Osteoblast (primary cell): Measurements from ENCODE around the gene FGFBP1. TPM values are rescaled to one million over a fixed set of nuclear protein-coding genes. Genes with fewer than 3 reads are reported as not detected.

Experiments
- DNase-seq: peaks from one replicate; pipeline ENCODE4 v3.0.0; 2011; ENCODE audit warnings: low spot score, mixed read lengths; ENCODE audit not compliant: insufficient read length; ENCODE audit errors: missing footprints
- H2AFZ ChIP-seq: 2 replicates; pipeline ENCODE4 v1.6.0; 2011; ENCODE audit warnings: mild to moderate bottlenecking, low read length
- H3K27ac ChIP-seq: 2 replicates; pipeline ENCODE4 v1.5.1; 2011; ENCODE audit warnings: mild to moderate bottlenecking, low read depth, low read length, moderate library complexity
- H3K27me3 ChIP-seq: 2 replicates; pipeline ENCODE4 v1.6.0; 2012; ENCODE audit warnings: mild to moderate bottlenecking, control low read depth, inconsistent platforms, low read length, moderate library complexity; ENCODE audit not compliant: insufficient read depth
- H3K36me3 ChIP-seq: 2 replicates; pipeline ENCODE4 v1.5.1; 2011; ENCODE audit warnings: mild to moderate bottlenecking, low read length, control low read depth, moderate library complexity; ENCODE audit not compliant: insufficient read depth
- H3K4me1 ChIP-seq: 2 replicates; pipeline ENCODE4 v1.5.1; 2011; ENCODE audit warnings: mild to moderate bottlenecking, low read length, control low read depth, moderate library complexity; ENCODE audit not compliant: insufficient read depth
- H3K4me2 ChIP-seq: 2 replicates; pipeline ENCODE4 v1.6.0; 2011; ENCODE audit warnings: mild to moderate bottlenecking, low read length; ENCODE audit not compliant: insufficient read depth
- H3K4me3 ChIP-seq: fragments of 200-600 bp; sonication (generic); 3 replicates; pipeline ENCODE4 v1.5.1; 2012; ENCODE audit warnings: mild to moderate bottlenecking, low read length, inconsistent platforms; ENCODE audit not compliant: insufficient read depth
- H3K79me2 ChIP-seq: 2 replicates; pipeline ENCODE4 v1.6.0; 2012; ENCODE audit warnings: mild to moderate bottlenecking, low read length, control low read depth, inconsistent platforms; ENCODE audit not compliant: insufficient read depth
- H3K9me3 ChIP-seq: 2 replicates; pipeline ENCODE4 v1.5.1; 2011; ENCODE audit warnings: low read depth, low read length, control low read depth
- H4K20me1 ChIP-seq: 2 replicates; pipeline ENCODE4 v1.6.0; 2012; ENCODE audit warnings: mild to moderate bottlenecking, low read length, control low read depth; ENCODE audit not compliant: insufficient read depth
- total RNA-seq: library from RNA; depleted of rRNA; stranded (reverse); fragments of >200 nt; gene quantifications from 2 replicates; pipeline ENCODE4 v1.2.3, GENCODE V29; 2012
- TF ChIP-seq, protein P1 (sequence below): IDR thresholded peaks from 2 replicates; pipeline ENCODE4 v1.5.1; 2011; ENCODE audit warnings: mild to moderate bottlenecking, low read depth, low read length, moderate library complexity; ENCODE audit errors: extremely low read depth

Gene FGFBP1
- total RNA-seq, 1 donor, result not detected

DNA sequence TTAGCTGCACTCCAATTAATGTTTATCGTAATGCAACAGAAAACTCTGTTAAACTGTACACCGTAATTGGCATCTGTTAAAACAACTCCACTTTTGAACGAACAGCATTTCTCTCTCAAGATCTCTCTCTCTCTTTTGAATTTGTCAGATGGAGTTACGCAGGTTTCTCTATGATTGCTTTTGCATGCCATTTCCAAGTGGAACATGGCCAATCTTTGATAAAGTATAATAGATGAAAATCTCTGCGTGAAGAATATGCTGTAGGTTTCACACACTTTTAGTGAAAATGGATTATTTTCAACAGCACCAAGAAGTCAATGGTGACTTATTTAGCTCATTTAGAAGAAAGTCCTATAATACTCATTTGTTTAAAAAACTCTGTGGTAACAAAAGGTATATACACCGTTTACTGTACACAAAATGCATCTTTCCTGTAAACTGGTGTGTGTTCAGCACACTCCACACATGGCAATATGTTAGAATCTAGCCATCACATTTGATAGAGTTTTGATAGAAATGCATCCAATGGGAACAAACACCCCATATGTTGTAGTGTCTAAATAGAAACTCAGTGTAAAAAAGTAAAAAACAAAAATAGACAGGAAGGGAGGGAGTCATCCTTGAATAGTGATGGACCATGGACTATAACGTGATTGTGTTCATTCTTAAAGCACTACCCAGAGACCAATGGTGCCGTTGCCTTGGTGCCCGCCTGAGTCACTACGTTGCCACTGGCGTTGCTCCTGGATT is 30.2 kb upstream of the FGFBP1 start:
- H3K4me2 ChIP-seq, result no peak overlapping the region
- H3K9me3 ChIP-seq, result no peaks in the 10 kb centered on the region
- no peaks in the 10 kb centered on the region for H4K20me1 ChIP-seq
- H3K4me1 ChIP-seq, result no peaks in the 10 kb centered on the region
- peaks cover 25% of the 10 kb centered on the region for H3K27me3 ChIP-seq
- no peaks in the 10 kb centered on the region for H3K36me3 ChIP-seq
- H3K79me2 ChIP-seq, result no peaks in the 10 kb centered on the region
- TF ChIP-seq, protein P1, sequence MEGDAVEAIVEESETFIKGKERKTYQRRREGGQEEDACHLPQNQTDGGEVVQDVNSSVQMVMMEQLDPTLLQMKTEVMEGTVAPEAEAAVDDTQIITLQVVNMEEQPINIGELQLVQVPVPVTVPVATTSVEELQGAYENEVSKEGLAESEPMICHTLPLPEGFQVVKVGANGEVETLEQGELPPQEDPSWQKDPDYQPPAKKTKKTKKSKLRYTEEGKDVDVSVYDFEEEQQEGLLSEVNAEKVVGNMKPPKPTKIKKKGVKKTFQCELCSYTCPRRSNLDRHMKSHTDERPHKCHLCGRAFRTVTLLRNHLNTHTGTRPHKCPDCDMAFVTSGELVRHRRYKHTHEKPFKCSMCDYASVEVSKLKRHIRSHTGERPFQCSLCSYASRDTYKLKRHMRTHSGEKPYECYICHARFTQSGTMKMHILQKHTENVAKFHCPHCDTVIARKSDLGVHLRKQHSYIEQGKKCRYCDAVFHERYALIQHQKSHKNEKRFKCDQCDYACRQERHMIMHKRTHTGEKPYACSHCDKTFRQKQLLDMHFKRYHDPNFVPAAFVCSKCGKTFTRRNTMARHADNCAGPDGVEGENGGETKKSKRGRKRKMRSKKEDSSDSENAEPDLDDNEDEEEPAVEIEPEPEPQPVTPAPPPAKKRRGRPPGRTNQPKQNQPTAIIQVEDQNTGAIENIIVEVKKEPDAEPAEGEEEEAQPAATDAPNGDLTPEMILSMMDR, result no peak
- H3K27ac ChIP-seq, result no peak overlapping the region
- no peak for DNase-seq
- no peak overlapping the region for H2AFZ ChIP-seq
- H3K4me3 ChIP-seq, result no peak overlapping the region

DNA sequence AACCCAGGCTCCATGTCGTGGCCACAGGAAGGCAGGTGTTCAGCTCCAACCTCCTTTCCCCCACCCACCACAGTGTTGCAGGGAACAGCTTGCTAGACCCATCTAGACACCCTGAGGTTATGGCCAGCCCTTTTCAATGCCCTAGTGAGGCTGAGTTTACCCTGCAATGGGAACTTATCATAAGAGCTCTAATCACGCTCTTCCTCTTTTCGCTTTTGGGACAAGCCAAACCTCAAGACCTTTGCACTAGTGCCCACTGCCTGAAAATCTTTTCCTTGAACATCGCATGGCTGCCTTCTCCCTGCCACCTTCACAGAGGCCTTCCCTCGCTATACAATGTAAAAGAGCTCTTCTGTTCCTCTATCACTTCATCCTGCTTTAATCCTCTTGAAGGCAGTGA is 26.8 kb upstream of the FGFBP1 start:
- Histone ChIP-seq H3K4me1 (peaks cover 8% of the 10 kb centered on the region), H3K27ac (no peak overlapping the region), H2AFZ (no peak overlapping the region), H3K36me3 (no peaks in the 10 kb centered on the region), H3K4me3 (no peak overlapping the region), H3K27me3 (peaks cover 32% of the 10 kb centered on the region), H3K4me2 (no peak overlapping the region), H3K9me3 (no peaks in the 10 kb centered on the region), H3K79me2 (no peaks in the 10 kb centered on the region), H4K20me1 (no peaks in the 10 kb centered on the region)
- no peak for DNase-seq
- TF ChIP-seq, protein P1, result no peak

DNA sequence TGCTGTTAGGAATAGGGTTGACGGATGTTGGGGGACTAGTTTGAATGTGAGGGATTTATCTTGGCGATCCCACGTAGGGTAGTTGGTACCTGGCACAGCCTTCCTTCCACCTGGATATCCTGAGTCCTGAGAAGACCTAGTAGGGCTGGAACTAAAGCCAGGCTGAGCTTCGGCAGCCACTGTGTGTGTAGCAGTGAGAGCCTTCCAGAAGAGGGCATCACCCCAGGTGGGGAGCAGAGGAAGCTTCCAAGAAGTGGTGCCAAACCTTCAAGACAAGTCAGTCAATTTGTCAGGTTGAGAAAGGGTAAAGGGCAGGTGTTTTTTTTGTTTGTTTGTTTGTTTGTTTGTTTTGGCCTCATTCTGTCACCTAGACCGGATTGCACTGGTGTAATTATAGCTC is 25.6 kb upstream of the FGFBP1 start:
- H4K20me1 ChIP-seq, result no peaks in the 10 kb centered on the region

DNA sequence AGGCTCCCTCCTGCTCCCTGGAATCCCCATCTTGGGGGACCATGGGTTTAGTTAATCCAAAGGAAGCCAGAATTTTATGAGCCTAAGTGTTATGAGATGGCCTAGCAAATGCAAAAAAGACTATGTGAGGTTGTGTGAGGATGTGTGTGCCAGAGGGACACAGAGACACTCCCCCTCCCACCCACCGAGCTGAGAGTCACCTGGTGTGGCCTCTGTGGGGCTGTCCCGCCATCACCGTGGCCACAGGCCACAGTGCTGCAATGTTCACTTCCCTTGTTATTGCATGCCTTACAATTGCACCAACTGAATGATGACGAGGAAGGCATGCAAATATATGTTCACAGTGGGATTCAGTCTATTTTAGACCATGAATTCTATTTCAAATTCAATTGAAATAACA is 25.0 kb upstream of the FGFBP1 start:
- Histone ChIP-seq H3K4me3 (no peak overlapping the region), H3K9me3 (no peaks in the 10 kb centered on the region), H3K27me3 (peaks cover 39% of the 10 kb centered on the region), H2AFZ (peak overlapping the region; percentile 41), H3K4me1 (peaks cover 8% of the 10 kb centered on the region), H3K27ac (no peak overlapping the region), H4K20me1 (no peaks in the 10 kb centered on the region), H3K4me2 (peak overlapping the region; percentile 14), H3K36me3 (no peaks in the 10 kb centered on the region), H3K79me2 (no peaks in the 10 kb centered on the region)
- TF ChIP-seq, protein P1, result no peak
- DNase-seq, result no peak

More for the DNA sequence above, 25.6 kb upstream of the FGFBP1 start:
- H3K36me3 ChIP-seq, result no peaks in the 10 kb centered on the region
- H3K4me3 ChIP-seq, result no peak overlapping the region
- H3K27me3 ChIP-seq, result peaks cover 39% of the 10 kb centered on the region
- TF ChIP-seq, protein P1, result peak; percentile 7
- H3K4me2 ChIP-seq, result no peak overlapping the region
- H3K27ac ChIP-seq, result no peak overlapping the region
- H2AFZ ChIP-seq, result no peak overlapping the region
- peaks cover 8% of the 10 kb centered on the region for H3K4me1 ChIP-seq
- H3K79me2 ChIP-seq, result no peaks in the 10 kb centered on the region
- no peaks in the 10 kb centered on the region for H3K9me3 ChIP-seq
- no peak for DNase-seq
